Thymus (tissue), 11 donors: ENCODE results near the gene ATXN7. TPM values are rescaled to one million over a fixed set of nuclear protein-coding genes. Genes with fewer than 3 reads are reported as not detected.
A peak's percentile ranks its signal among the peaks of the same experiment; 100 is the strongest.

ENCODE experiments used
- DNase-seq, 9 donors: peaks; one replicate each; pipeline ENCODE4 v3.0.0-alpha.2; 2013; ENCODE audit warnings: low spot score in 9 of 9, low read depth in 6 of 9, missing footprints in 1 of 9
- H3K27ac ChIP-seq, 2 donors: one replicate each; pipeline ENCODE4 v1.5.1; 2013; ENCODE audit warnings: control low read depth in 1 of 2, low read depth in 1 of 2, low read length in 1 of 2, mild to moderate bottlenecking in 1 of 2, moderate library complexity in 1 of 2
- H3K27me3 ChIP-seq, 2 donors: one replicate each; pipeline ENCODE4 v1.5.1; 2013; ENCODE audit warnings: low read length in 1 of 2; ENCODE audit not compliant: control insufficient read depth in 2 of 2, insufficient read depth in 1 of 2
- H3K36me3 ChIP-seq, 2 donors: one replicate each; pipeline ENCODE4 v1.5.1; 2013; ENCODE audit warnings: low read length in 1 of 2, mild to moderate bottlenecking in 1 of 2, moderate library complexity in 1 of 2; ENCODE audit not compliant: control insufficient read depth in 2 of 2, insufficient read depth in 2 of 2
- H3K4me1 ChIP-seq, 2 donors: one replicate each; pipeline ENCODE4 v1.5.1; 2013; ENCODE audit warnings: low read length in 2 of 2; ENCODE audit not compliant: control insufficient read depth in 2 of 2, insufficient read depth in 2 of 2
- H3K4me3 ChIP-seq, 2 donors: one replicate each; pipeline ENCODE4 v1.5.1; 2013; ENCODE audit warnings: low read length in 2 of 2, control low read depth in 1 of 2, mild to moderate bottlenecking in 1 of 2
- H3K9me3 ChIP-seq, 2 donors: one replicate each; pipeline ENCODE4 v1.5.1; 2013; ENCODE audit warnings: low read length in 1 of 2, mild to moderate bottlenecking in 1 of 2; ENCODE audit not compliant: control insufficient read depth in 2 of 2, insufficient read depth in 1 of 2
- WGBS: extraction: QIAGEN DNeasy Blood & Tissue Kit; methylation state at CpG from one replicate; pipeline ENCODE4 v1.1.7; 2013; 5-methylcytosine and 5-hydroxymethylcytosine counted together
- polyA plus RNA-seq: library from polyadenylated mRNA; stranded (reverse); fragments of 200-250 nt; gene quantifications from one replicate; pipeline ENCODE4 v1.2.3, GENCODE V29; 2013
- total RNA-seq: library from RNA; stranded (reverse); fragments of 120-200 nt; gene quantifications from one replicate; pipeline ENCODE4 v1.2.4, GENCODE V29; 2013
- donor health status: healthy.

ATXN7 gene
- total and polyA plus RNA-seq, 2 donors, result 7.8 to 11.8 TPM

DNA sequence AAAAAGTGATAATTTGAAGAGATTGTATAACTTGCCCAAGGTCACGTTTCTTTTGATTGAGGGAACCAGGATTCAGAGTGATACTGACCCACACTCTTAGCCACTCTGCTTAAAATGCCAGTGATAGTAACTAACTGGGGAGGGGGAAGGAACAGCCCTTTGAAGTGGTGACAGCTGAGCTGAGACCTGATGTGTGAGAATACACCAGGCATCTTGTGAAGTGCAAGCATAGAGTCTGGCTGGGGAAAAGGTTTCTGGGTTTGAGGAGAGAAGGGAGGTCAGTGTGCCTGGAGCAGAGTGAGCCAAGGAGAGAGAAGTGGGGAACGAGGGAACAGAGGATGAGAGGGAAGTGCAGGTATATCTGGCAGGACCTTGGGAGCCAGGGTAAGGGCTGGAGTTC is 83.9 kb downstream of the ATXN7 start:
- Histone ChIP-seq H3K9me3 (no peaks in the 10 kb centered on the region), H3K27me3 (no peaks in the 10 kb centered on the region), H3K36me3 (peaks cover 0 to 7% of the 10 kb centered on the region in 2 donors), H3K4me1 (peaks cover 15 to 19% of the 10 kb centered on the region in 2 donors), H3K27ac (no peak overlapping the region), H3K4me3 (no peak overlapping the region)
- WGBS, result 65% methylated on average over 2 of the region's 2 CpGs
- peak in 4 of 9 donors; percentile 33 to 63 (median 41) for DNase-seq

DNA sequence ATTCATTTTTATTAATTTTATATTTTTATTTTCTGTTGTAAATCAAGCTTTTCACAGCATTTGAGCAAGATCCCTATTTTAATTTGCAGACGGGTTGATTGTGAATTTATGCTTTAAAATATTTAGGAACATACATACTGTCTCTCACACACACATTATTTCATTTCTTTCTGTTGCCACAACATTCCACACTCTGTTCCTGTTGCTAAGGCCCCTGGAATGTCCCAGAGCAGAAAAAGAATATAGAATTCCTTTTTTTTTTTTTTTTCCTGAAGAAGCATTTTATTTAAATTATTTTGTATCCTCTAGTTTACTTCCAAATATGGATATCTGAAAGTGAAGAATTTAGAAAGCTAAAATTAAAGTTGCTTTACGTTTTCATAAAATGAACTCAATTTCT is 85.3 kb downstream of the ATXN7 start:
- H3K27ac ChIP-seq, result no peak overlapping the region
- DNase-seq, result no peak
- 98% methylated on average over 2 of the region's 2 CpGs for WGBS
- no peaks in the 10 kb centered on the region for H3K9me3 ChIP-seq
- peaks cover 4 to 11% of the 10 kb centered on the region in 2 donors for H3K36me3 ChIP-seq
- H3K27me3 ChIP-seq, result no peaks in the 10 kb centered on the region
- H3K4me3 ChIP-seq, result no peak overlapping the region
- peaks cover 15 to 19% of the 10 kb centered on the region in 2 donors for H3K4me1 ChIP-seq

DNA sequence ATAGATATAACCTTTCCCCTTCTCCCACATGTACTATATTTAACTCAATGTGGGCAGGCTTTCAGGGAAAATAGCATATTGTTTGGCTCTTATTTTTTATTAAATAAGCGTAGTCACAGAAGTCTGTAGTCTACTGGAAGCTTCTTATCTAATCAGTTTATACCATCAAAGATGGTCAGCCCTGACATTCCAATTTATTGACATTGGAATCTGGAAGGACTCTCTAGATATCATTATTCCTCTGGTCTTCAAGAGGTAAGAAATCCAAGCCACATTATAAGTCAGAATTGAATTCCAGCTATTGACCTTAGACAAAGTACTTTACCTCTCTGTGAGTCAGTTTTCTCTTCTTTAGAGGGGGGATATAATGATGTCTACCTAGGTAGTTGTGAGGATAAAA is 87.0 kb downstream of the ATXN7 start:
- 100% methylated on average over 1 of the region's 1 CpG for WGBS
- H3K4me3 ChIP-seq, result no peak overlapping the region
- DNase-seq, result no peak
- no peak overlapping the region for H3K27ac ChIP-seq
- peaks cover 8 to 14% of the 10 kb centered on the region in 2 donors for H3K36me3 ChIP-seq
- no peaks in the 10 kb centered on the region for H3K9me3 ChIP-seq
- H3K4me1 ChIP-seq, result peaks cover 15 to 19% of the 10 kb centered on the region in 2 donors
- no peaks in the 10 kb centered on the region for H3K27me3 ChIP-seq

GRCh38 chr3:63951492-63952247 is 88.0 kb downstream of the ATXN7 start:
- no peak overlapping the region for H3K4me3 ChIP-seq
- H3K9me3 ChIP-seq, result no peaks in the 10 kb centered on the region
- WGBS, result 68% methylated on average over 1 of the region's 1 CpG
- H3K36me3 ChIP-seq, result peaks cover 8 to 16% of the 10 kb centered on the region in 2 donors
- no peaks in the 10 kb centered on the region for H3K27me3 ChIP-seq
- H3K27ac ChIP-seq, result no peak overlapping the region
- DNase-seq, result no peak
- H3K4me1 ChIP-seq, result peaks cover 13 to 17% of the 10 kb centered on the region in 2 donors

DNA sequence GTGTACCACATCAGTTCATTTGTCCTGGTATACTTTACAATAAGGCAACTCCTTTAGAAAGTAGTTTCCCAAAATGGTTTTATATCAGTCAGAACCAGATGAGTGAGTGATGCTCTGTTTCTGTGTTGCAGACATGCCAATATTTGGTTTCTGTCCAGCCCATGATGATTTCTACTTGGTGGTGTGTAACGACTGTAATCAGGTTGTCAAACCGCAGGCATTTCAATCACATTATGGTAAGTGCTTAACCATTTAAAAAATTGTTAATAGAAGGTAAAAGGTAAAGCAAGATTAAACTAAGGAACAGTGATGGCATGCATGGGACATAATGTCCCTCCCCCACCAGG is 88.6 kb downstream of the ATXN7 start:
- H3K27ac ChIP-seq, result no peak overlapping the region
- WGBS, result 98% methylated on average over 2 of the region's 2 CpGs

DNA sequence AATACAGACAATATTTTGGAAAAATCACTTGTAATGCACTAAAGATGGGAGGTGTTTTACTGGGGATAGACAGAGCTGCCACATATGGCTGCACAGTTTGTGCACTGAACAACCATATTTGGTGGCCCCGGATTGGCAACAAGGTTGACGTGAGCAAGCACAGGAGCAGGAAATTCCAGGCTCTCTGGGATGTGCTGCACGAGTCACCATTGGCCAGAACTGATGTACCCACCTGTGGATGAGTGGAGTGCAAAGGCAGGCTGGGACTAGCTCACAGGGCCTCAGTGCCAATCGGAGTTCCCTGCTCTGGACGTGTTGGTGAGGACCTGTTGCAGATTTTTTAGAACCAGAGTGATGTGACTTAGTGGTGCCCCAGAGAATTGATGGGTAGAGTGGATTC is 90.5 kb downstream of the ATXN7 start:
- no peaks in the 10 kb centered on the region for H3K4me1 ChIP-seq
- DNase-seq, result no peak
- WGBS, result 97% methylated on average over 5 of the region's 5 CpGs
- H3K4me3 ChIP-seq, result no peak overlapping the region
- H3K9me3 ChIP-seq, result no peaks in the 10 kb centered on the region
- peaks cover 8 to 16% of the 10 kb centered on the region in 2 donors for H3K36me3 ChIP-seq
- no peaks in the 10 kb centered on the region for H3K27me3 ChIP-seq
- H3K27ac ChIP-seq, result no peak overlapping the region

More for the DNA sequence above, 88.6 kb downstream of the ATXN7 start:
- Histone ChIP-seq H3K27me3 (no peaks in the 10 kb centered on the region), H3K4me1 (peaks cover 8 to 12% of the 10 kb centered on the region in 2 donors), H3K36me3 (peaks cover 8 to 17% of the 10 kb centered on the region in 2 donors), H3K9me3 (no peaks in the 10 kb centered on the region), H3K4me3 (no peak overlapping the region)
- no peak for DNase-seq

- Histone ChIP-seq H3K27ac (no peak overlapping the region), H3K27me3 (no peaks in the 10 kb centered on the region), H3K4me3 (no peak overlapping the region), H3K4me1 (peaks cover 0 to 2% of the 10 kb centered on the region in 2 donors), H3K9me3 (no peaks in the 10 kb centered on the region), H3K36me3 (peaks cover 8 to 16% of the 10 kb centered on the region in 2 donors)
- no peak for DNase-seq
- WGBS, result 96% methylated on average over 3 of the region's 3 CpGs
Measured at GRCh38 chr3:63955036-63955650, 91.5 kb downstream of the ATXN7 start.

GRCh38 chr3:63955830-63956545 is 92.3 kb downstream of the ATXN7 start:
- Histone ChIP-seq H3K27me3 (no peaks in the 10 kb centered on the region), H3K27ac (no peak overlapping the region), H3K4me3 (no peak overlapping the region), H3K36me3 (peaks cover 8 to 16% of the 10 kb centered on the region in 2 donors), H3K4me1 (peaks cover 0 to 6% of the 10 kb centered on the region in 2 donors), H3K9me3 (no peaks in the 10 kb centered on the region)
- WGBS, result 98% methylated on average over 13 of the region's 13 CpGs
- no peak for DNase-seq

DNA sequence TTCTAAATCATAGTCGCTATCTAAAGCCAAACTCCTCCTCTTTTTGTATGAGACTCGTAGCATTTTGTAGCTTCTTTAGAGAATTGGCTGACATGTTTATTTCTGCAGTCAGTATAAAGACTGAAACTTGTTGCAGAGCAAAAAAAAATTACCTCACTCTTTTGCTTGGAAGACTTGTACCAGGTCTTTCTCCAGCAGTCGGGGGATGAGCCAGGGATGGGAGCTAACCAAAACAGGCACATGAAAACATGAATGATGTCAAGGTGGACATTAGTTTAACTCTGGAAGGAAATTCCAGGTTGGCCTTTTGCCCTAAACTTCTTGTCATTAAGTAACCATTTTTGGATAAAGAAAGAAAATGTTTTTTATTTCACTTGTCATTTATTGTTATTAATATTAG is 95.5 kb downstream of the ATXN7 start:
- WGBS, result 91% methylated on average over 3 of the region's 3 CpGs
- Histone ChIP-seq H3K9me3 (no peaks in the 10 kb centered on the region), H3K27ac (no peak overlapping the region), H3K4me1 (peaks cover 0 to 6% of the 10 kb centered on the region in 2 donors), H3K27me3 (no peaks in the 10 kb centered on the region), H3K4me3 (no peak overlapping the region), H3K36me3 (peaks cover 2 to 7% of the 10 kb centered on the region in 2 donors)
- no peak for DNase-seq
